H1 (cell line): ENCODE data around the gene CDKL1. TPM values are rescaled to one million over a fixed set of nuclear protein-coding genes. Genes with fewer than 3 reads are reported as not detected.

Experiments
- CTCF ChIA-PET: fragments of 300-600 bp; sonication (Branson Sonifier 250); formaldehyde crosslinking; loops from one replicate; lab custom pipeline; 2021; ENCODE audit not compliant: partially characterized antibody; lab: Charles Lee
- POLR2A ChIA-PET: fragments of 300-600 bp; sonication (Branson Sonifier 250); formaldehyde crosslinking; loops from one replicate; lab custom pipeline; 2021; ENCODE audit warnings: inconsistent platforms; ENCODE audit not compliant: partially characterized antibody; lab: Charles Lee
- DNase-seq, 2 experiments: peaks; one replicate each; pipeline versions ENCODE4 v3.0.0 to v3.0.0-alpha.2; 2010 to 2022; ENCODE audit warnings: low spot score in 2 of 2, low read depth in 1 of 2, mixed read lengths in 1 of 2
- FAIRE-seq: peaks from 2 replicates; lab custom pipeline; 2011; peaks lifted over from hg19 to GRCh38; lab: Jason Lieb, UNC
- H2AFZ ChIP-seq: 2 replicates; pipeline ENCODE4 v1.8.1; 2012; ENCODE audit warnings: low read length, inconsistent platforms
- H2AK5ac ChIP-seq: 2 replicates; pipeline ENCODE4 v1.6.1; 2013; ENCODE audit warnings: low read depth, low read length
- H2BK120ac ChIP-seq: replicated peaks from 2 replicates; pipeline ENCODE3; 2013; ENCODE audit warnings: low read depth, low read length, inconsistent platforms
- H2BK12ac ChIP-seq: 2 replicates; pipeline ENCODE4 v1.6.1; 2013; ENCODE audit warnings: low read depth, low read length
- H2BK15ac ChIP-seq: 2 replicates; pipeline ENCODE4 v1.6.1; 2013; ENCODE audit warnings: low read length
- H2BK20ac ChIP-seq: 2 replicates; pipeline ENCODE4 v1.6.1; 2013; ENCODE audit warnings: low read length
- H2BK5ac ChIP-seq: 2 replicates; pipeline ENCODE4 v1.6.1; 2013; ENCODE audit warnings: low read depth, low read length
- H3K14ac ChIP-seq: 2 replicates; pipeline ENCODE4 v1.6.1; 2013; ENCODE audit warnings: inconsistent platforms; ENCODE audit not compliant: insufficient read length
- H3K18ac ChIP-seq: 2 replicates; pipeline ENCODE4 v1.6.1; 2013; ENCODE audit warnings: low read length; ENCODE audit errors: extremely low read depth
- H3K23ac ChIP-seq: 2 replicates; pipeline ENCODE4 v1.6.1; 2013; ENCODE audit warnings: inconsistent platforms; ENCODE audit not compliant: insufficient read length
- H3K23me2 ChIP-seq: 2 replicates; pipeline ENCODE4 v1.6.1; 2013; ENCODE audit warnings: low read depth, low read length
- H3K27ac ChIP-seq: 2 replicates; pipeline ENCODE4 v1.6.1; 2011; ENCODE audit warnings: low read depth, low read length, inconsistent platforms
- H3K27me3 ChIP-seq, 4 experiments: replicated peaks in 1 of 4; 1 replicate in 1 of 4; 2 replicates in 3 of 4; pipeline versions ENCODE4 v1.6.1 to v1.8.1; 2011 to 2013; ENCODE audit warnings: low read length in 3 of 4, mild to moderate bottlenecking in 3 of 4, inconsistent platforms in 2 of 4, mixed read lengths in 2 of 4, moderate library complexity in 1 of 4; ENCODE audit not compliant: control insufficient read depth in 3 of 4, insufficient read depth in 3 of 4; ENCODE audit errors: extremely low read depth in 1 of 4
- H3K36me3 ChIP-seq, 4 experiments: 2 replicates each; pipeline versions ENCODE4 v1.6.1 to v1.8.1; 2011 to 2013; ENCODE audit warnings: mild to moderate bottlenecking in 4 of 4, low read length in 3 of 4, moderate library complexity in 2 of 4, control low read depth in 1 of 4, inconsistent platforms in 1 of 4; ENCODE audit not compliant: insufficient read depth in 4 of 4, control insufficient read depth in 2 of 4
- H3K4ac ChIP-seq: replicated peaks from 2 replicates; pipeline ENCODE3; 2013; ENCODE audit warnings: low read length, low read depth, mixed read lengths, inconsistent platforms; ENCODE audit not compliant: insufficient read length
- H3K4me1 ChIP-seq, 4 experiments: replicated peaks in 1 of 4; 1 replicate in 1 of 4; 2 replicates in 3 of 4; pipeline versions ENCODE4 v1.6.1 to v1.8.1; 2011 to 2013; ENCODE audit warnings: low read length in 3 of 4, inconsistent platforms in 2 of 4, mixed read lengths in 1 of 4; ENCODE audit not compliant: insufficient read depth in 4 of 4, control insufficient read depth in 3 of 4
- H3K4me2 ChIP-seq, 2 experiments: 2 replicates each; pipeline versions ENCODE4 v1.6.1 to v1.8.1; 2011 to 2013; ENCODE audit warnings: low read depth in 2 of 2, low read length in 2 of 2, control low read depth in 1 of 2, inconsistent platforms in 1 of 2, mild to moderate bottlenecking in 1 of 2; ENCODE audit not compliant: insufficient read depth in 1 of 2
- H3K4me3 ChIP-seq, 4 experiments: fragments of 200-600, 300-600 bp in 1 of 4; sonication (generic), shearing (Covaris generic), sonication (Bioruptor Twin) in 1 of 4; 2 replicates each; pipeline versions ENCODE4 v1.5.1 to v1.8.1; 2011 to 2016; ENCODE audit warnings: low read length in 4 of 4, low read depth in 3 of 4, control low read depth in 2 of 4, inconsistent platforms in 2 of 4, mild to moderate bottlenecking in 2 of 4, mixed read lengths in 1 of 4, moderate library complexity in 1 of 4; ENCODE audit not compliant: insufficient read depth in 2 of 4; ENCODE audit errors: extremely low read depth in 1 of 4
- H3K56ac ChIP-seq: replicated peaks from 2 replicates; pipeline ENCODE3; 2013; ENCODE audit warnings: low read depth, mild to moderate bottlenecking, mixed read lengths, low read length, inconsistent platforms; ENCODE audit not compliant: insufficient read length
- H3K79me1 ChIP-seq: 2 replicates; pipeline ENCODE4 v1.6.1; 2013; ENCODE audit warnings: low read depth, low read length, control low read depth
- H3K79me2 ChIP-seq, 2 experiments: 2 replicates each; pipeline versions ENCODE4 v1.6.1 to v1.8.1; 2012 to 2013; ENCODE audit warnings: low read length in 2 of 2, mild to moderate bottlenecking in 2 of 2, inconsistent platforms in 1 of 2; ENCODE audit not compliant: insufficient read depth in 2 of 2, control insufficient read depth in 1 of 2
- H3K9ac ChIP-seq, 4 experiments: replicated peaks in 1 of 4; 1 replicate in 1 of 4; 2 replicates in 3 of 4; pipeline versions ENCODE4 v1.6.1 to v1.8.1; 2011 to 2013; ENCODE audit warnings: low read depth in 3 of 4, low read length in 3 of 4, control low read depth in 2 of 4, mild to moderate bottlenecking in 2 of 4, moderate library complexity in 2 of 4, inconsistent platforms in 1 of 4; ENCODE audit errors: extremely low read depth in 1 of 4
- H3K9me3 ChIP-seq, 2 experiments: 2 replicates each; pipeline versions ENCODE4 v1.6.1 to v1.8.1; 2012 to 2013; ENCODE audit warnings: mild to moderate bottlenecking in 2 of 2, moderate library complexity in 2 of 2, control low read depth in 1 of 2, inconsistent platforms in 1 of 2, low read depth in 1 of 2, low read length in 1 of 2, mixed read lengths in 1 of 2; ENCODE audit not compliant: insufficient read depth in 2 of 2
- H4K20me1 ChIP-seq, 2 experiments: replicated peaks in 1 of 2; 2 replicates each; pipeline versions ENCODE3 to v1.8.1; 2011 to 2013; ENCODE audit warnings: inconsistent platforms in 2 of 2, low read length in 2 of 2, mild to moderate bottlenecking in 1 of 2; ENCODE audit not compliant: insufficient read depth in 2 of 2, control insufficient read depth in 1 of 2
- H4K5ac ChIP-seq: 2 replicates; pipeline ENCODE4 v1.6.1; 2013; ENCODE audit warnings: low read length, low read depth, mixed read lengths, inconsistent platforms; ENCODE audit not compliant: insufficient read length
- H4K8ac ChIP-seq: 2 replicates; pipeline ENCODE4 v1.8.0; 2013; ENCODE audit warnings: mild to moderate bottlenecking, moderate library complexity, low read length, inconsistent platforms; ENCODE audit not compliant: insufficient read depth; ENCODE audit errors: extremely low read depth
- H4K91ac ChIP-seq: replicated peaks from 2 replicates; pipeline ENCODE3; 2013; ENCODE audit warnings: low read length, mixed read lengths, inconsistent platforms; ENCODE audit not compliant: insufficient read length
- BACH1 ChIP-seq: IDR thresholded peaks from 2 replicates; pipeline ENCODE4 v1.6.1; 2012; ENCODE audit warnings: low read length, improper control_type of control experiment
- HDAC2 ChIP-seq, 2 experiments: fragments of 300-600 bp in 1 of 2; sonication (generic) in 1 of 2; IDR thresholded peaks; 2 replicates each; pipeline ENCODE4 v1.6.1; 2011 to 2012; ENCODE audit warnings: low read depth in 2 of 2, low read length in 2 of 2, mild to moderate bottlenecking in 2 of 2, moderate library complexity in 2 of 2, borderline replicate concordance in 1 of 2, inconsistent platforms in 1 of 2
- KDM4A ChIP-seq: IDR thresholded peaks from one replicate; pipeline ENCODE4 v1.7.1; 2012; ENCODE audit warnings: low read depth, mild to moderate bottlenecking, moderate library complexity, low read length, inconsistent platforms; ENCODE audit not compliant: severe bottlenecking
- POU5F1 ChIP-seq: IDR thresholded peaks from 2 replicates; pipeline ENCODE4 v1.6.1; 2011; ENCODE audit warnings: low read depth, mild to moderate bottlenecking, low read length, moderate library complexity
- SIRT6 ChIP-seq: IDR thresholded peaks from one replicate; pipeline ENCODE4 v1.7.1; 2012; ENCODE audit warnings: low read length, inconsistent platforms
- SIX5 ChIP-seq: IDR thresholded peaks from 2 replicates; pipeline ENCODE4 v1.6.1; 2011; ENCODE audit warnings: mild to moderate bottlenecking, low read depth, low read length
- TAF1 ChIP-seq: IDR thresholded peaks from 2 replicates; pipeline ENCODE4 v1.6.1; 2011; ENCODE audit warnings: mild to moderate bottlenecking, low read depth, low read length
- TBP ChIP-seq: IDR thresholded peaks from 2 replicates; pipeline ENCODE4 v1.6.1; 2011; ENCODE audit warnings: low read depth, low read length, improper control_type of control experiment
- ZNF274 ChIP-seq: IDR thresholded peaks from 2 replicates; pipeline ENCODE4 v1.7.0; 2012; ENCODE audit warnings: low read length, borderline replicate concordance; ENCODE audit errors: extremely low read depth
- WGBS, 2 experiments: shearing (Covaris generic) in 1 of 2; methylation state at CpG; one replicate each; pipeline versions ENCODE4 v1.1.6 to v1.1.7; 2013 to 2015; ENCODE audit warnings: low lambda C conversion rate in 2 of 2, mixed read lengths in 2 of 2, inconsistent platforms in 1 of 2, low coverage in 1 of 2, missing lambda C conversion rate in 1 of 2; ENCODE audit not compliant: insufficient replicate concordance in 2 of 2, insufficient coverage in 1 of 2, insufficient read length in 1 of 2; ENCODE audit errors: extremely low coverage in 1 of 2, missing lambda C conversion rate in 1 of 2; 5-methylcytosine and 5-hydroxymethylcytosine counted together
- polyA plus RNA-seq, 7 experiments: library from polyadenylated mRNA; depleted of rRNA in 3 of 7; stranded (reverse) in 5 of 7; unstranded in 2 of 7; fragments of >200 nt in 5 of 7; fragments of 200-250 nt in 2 of 7; gene quantifications; 1 replicate in 5 of 7; 2 replicates in 1 of 7; 4 replicates in 1 of 7; pipeline versions ENCODE4 v1.2.1 to v1.2.3, GENCODE V29; 2011 to 2013; ENCODE audit warnings: missing spikeins in 2 of 7, mixed read lengths in 2 of 7
- total RNA-seq: library from RNA; stranded (reverse); fragmentation: NEBNext Ultra II Directional; extraction: Animal tissue kit (Norgen Biotek cat#: 25700); gene quantifications from 2 replicates; pipeline ENCODE4 v1.2.1, GENCODE V29; 2021
- TF ChIP-seq, protein P1 (sequence below): IDR thresholded peaks from 2 replicates; pipeline ENCODE4 v1.6.1; 2012; ENCODE audit warnings: low read length, inconsistent platforms

The CDKL1 gene
- total and polyA plus RNA-seq, 2 of the 8 experiments (the other 6 are each of a cell fraction or from before 2014, with no cell fraction given) = 1.2 to 2.2 TPM

DNA sequence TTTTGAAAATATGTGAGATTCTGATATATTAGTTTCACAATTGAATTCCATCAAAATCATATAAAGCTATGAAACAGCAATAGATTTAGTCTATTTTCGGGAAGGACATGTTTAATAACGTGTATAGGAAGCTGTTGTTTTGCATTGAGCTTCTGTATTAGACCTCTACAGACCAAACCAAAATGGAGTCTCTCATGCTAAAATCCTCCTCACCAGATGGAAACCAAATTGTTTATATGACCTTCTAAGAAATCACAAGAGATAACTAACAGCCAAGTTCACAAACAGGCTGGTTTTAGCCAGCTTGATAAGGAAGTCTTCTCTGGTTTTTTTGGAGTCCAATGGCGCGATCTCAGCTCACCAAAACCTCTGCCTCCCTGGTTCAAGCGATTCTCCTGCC is 108.5 kb downstream of the CDKL1 start:
- Histone ChIP-seq H3K4me3 (no peak overlapping the region), H4K20me1 (peaks cover 0 to 2% of the 10 kb centered on the region in 2 experiments), H2BK12ac (no peak overlapping the region), H3K4me2 (no peak overlapping the region), H3K27ac (no peak overlapping the region), H4K91ac (no peak overlapping the region), H3K9me3 (no peaks in the 10 kb centered on the region), H3K56ac (no peak overlapping the region), H3K14ac (no peak overlapping the region), H3K18ac (no peak overlapping the region), H3K9ac (no peak overlapping the region), H3K36me3 (peaks cover 0 to 12% (median under 1%) of the 10 kb centered on the region in 4 experiments; a peak in 3 of 8 replicates), H3K27me3 (no peaks in the 10 kb centered on the region), H3K4me1 (no peaks in the 10 kb centered on the region), H3K4ac (no peak overlapping the region), H2BK5ac (no peak overlapping the region), H3K79me1 (0 out of 2 replicates have a peak, but pooled peaks cover 2% of the 10 kb centered on the region), H3K23me2 (no peaks in the 10 kb centered on the region), H3K23ac (no peak overlapping the region), H2AK5ac (no peak overlapping the region), H3K79me2 (no peaks in the 10 kb centered on the region), H2BK15ac (no peak overlapping the region), H2BK120ac (no peak overlapping the region), H2AFZ (no peak overlapping the region), H2BK20ac (no peak overlapping the region), H4K5ac (no peak overlapping the region), H4K8ac (no peak overlapping the region)
- TF ChIP-seq TAF1 (no peak), ZNF274 (no peak), HDAC2 (IDR thresholded peaks at IDR 0.05; ENCODE audit: borderline replicate concordance in 1 of 2, low read depth in 2 of 2, low read length in 2 of 2) (no peak), KDM4A (no peak), POU5F1 (no peak), SIRT6 (no peak), TBP (no peak), SIX5 (no peak), BACH1 (no peak)
- TF ChIP-seq, protein P1, sequence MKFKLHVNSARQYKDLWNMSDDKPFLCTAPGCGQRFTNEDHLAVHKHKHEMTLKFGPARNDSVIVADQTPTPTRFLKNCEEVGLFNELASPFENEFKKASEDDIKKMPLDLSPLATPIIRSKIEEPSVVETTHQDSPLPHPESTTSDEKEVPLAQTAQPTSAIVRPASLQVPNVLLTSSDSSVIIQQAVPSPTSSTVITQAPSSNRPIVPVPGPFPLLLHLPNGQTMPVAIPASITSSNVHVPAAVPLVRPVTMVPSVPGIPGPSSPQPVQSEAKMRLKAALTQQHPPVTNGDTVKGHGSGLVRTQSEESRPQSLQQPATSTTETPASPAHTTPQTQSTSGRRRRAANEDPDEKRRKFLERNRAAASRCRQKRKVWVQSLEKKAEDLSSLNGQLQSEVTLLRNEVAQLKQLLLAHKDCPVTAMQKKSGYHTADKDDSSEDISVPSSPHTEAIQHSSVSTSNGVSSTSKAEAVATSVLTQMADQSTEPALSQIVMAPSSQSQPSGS = no peak
- no peak for DNase-seq
- 96% methylated on average over 5 of the region's 5 CpGs; no CpG with 5 or more reads in 1 of the 2 experiments for WGBS, 2 experiments
- no peak for FAIRE-seq
- ChIA-PET POLR2A (no interaction called here), CTCF (interaction anchor here (1.0 kb wide), 1 partner anchor 23 kb away, joined by 3 read pairs; no protein-coding TSS in a partner anchor)
